Measurements from ENCODE around the gene LARGE1.

GRCh38 chr22:33557836-33558235, 362.4 kb downstream of the LARGE1 start:
- TF ChIP-seq, protein P1, sequence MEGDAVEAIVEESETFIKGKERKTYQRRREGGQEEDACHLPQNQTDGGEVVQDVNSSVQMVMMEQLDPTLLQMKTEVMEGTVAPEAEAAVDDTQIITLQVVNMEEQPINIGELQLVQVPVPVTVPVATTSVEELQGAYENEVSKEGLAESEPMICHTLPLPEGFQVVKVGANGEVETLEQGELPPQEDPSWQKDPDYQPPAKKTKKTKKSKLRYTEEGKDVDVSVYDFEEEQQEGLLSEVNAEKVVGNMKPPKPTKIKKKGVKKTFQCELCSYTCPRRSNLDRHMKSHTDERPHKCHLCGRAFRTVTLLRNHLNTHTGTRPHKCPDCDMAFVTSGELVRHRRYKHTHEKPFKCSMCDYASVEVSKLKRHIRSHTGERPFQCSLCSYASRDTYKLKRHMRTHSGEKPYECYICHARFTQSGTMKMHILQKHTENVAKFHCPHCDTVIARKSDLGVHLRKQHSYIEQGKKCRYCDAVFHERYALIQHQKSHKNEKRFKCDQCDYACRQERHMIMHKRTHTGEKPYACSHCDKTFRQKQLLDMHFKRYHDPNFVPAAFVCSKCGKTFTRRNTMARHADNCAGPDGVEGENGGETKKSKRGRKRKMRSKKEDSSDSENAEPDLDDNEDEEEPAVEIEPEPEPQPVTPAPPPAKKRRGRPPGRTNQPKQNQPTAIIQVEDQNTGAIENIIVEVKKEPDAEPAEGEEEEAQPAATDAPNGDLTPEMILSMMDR (IDR thresholded peaks at IDR 0.05) = no peak
- no peak for TF ChIP-seq ZFX (IDR thresholded peaks at IDR 0.05; ENCODE audit: borderline replicate concordance)
